Right lobe of liver (tissue), 4 donors: ENCODE data around the gene SMPD3.

Experiments
- CTCF ChIP-seq, 4 donors: fragments of 200-600 bp in 3 of 4; fragments of 450-650 bp in 1 of 4; IDR thresholded peaks; one replicate each; pipeline versions ENCODE4 v1.5.1 to v1.8.0; 2016 to 2022; ENCODE audit warnings: antibody characterized with exemption in 4 of 4, mild to moderate bottlenecking in 2 of 4
- POLR2A ChIP-seq: fragments of 450-650 bp; IDR thresholded peaks from one replicate; pipeline ENCODE4 v1.6.1; 2017; ENCODE audit warnings: antibody characterized with exemption, mild to moderate bottlenecking
- donor health status: DM: no; HTN: no; CAD: no.
- donor health status: DM: no; HTN: no; CAD: no.
- donor health status: DM: no; HTN: yes; CAD: no.

- TF ChIP-seq CTCF (IDR thresholded peaks at IDR 0.05) (no peak), POLR2A (no peak)
Measured at GRCh38 chr16:68347605-68348004, 100.7 kb downstream of the SMPD3 start.
